Frontal cortex (tissue), 4 donors: Measurements from ENCODE around the gene ANKS1B. TPM values are rescaled to one million over a fixed set of nuclear protein-coding genes. Genes with fewer than 3 reads are reported as not detected.
A peak's percentile ranks its signal among the peaks of the same experiment; 100 is the strongest.
"Not testable (repeated sequence)": the region's sequence is repeated elsewhere in the genome, so short reads cannot be mapped to it uniquely, and the experiment has no call there.

Experiments used
- DNase-seq, 2 donors: peaks; one replicate each; pipeline ENCODE4 v3.0.0; 2012; ENCODE audit warnings: low spot score in 2 of 2
- FAIRE-seq: peaks from 2 replicates; lab custom pipeline; 2012; peaks lifted over from hg19 to GRCh38; lab: Jason Lieb, UNC
- total RNA-seq: library from RNA; depleted of rRNA; stranded (reverse); fragments of >200 nt; gene quantifications from one replicate; pipeline ENCODE4 v1.2.3, GENCODE V29; 2014
- donor health status: control.
- donor health status: control.
- donor health status: control.

Gene ANKS1B
- total RNA-seq, 1 donor from 2014 or later: 329 TPM

- DNase-seq (no peak), FAIRE-seq (no peak)
Observed at GRCh38 chr12:99063182-99063581, 921.6 kb downstream of the ANKS1B start.

GRCh38 chr12:99059824-99060511, 924.8 kb downstream of the ANKS1B start:
- FAIRE-seq (no peak), DNase-seq (no peak)

GRCh38 chr12:99057670-99058069, 927.1 kb downstream of the ANKS1B start:
- no peak for FAIRE-seq
- no peak for DNase-seq

- FAIRE-seq (no peak), DNase-seq (no peak)
Observed at GRCh38 chr12:99056186-99056585, 928.5 kb downstream of the ANKS1B start.

- DNase-seq (no peak), FAIRE-seq (no peak)
Observed at GRCh38 chr12:99055299-99055698, 929.4 kb downstream of the ANKS1B start.

- DNase-seq (no peak), FAIRE-seq (no peak)
Observed at GRCh38 chr12:99054601-99055128, 930.1 kb downstream of the ANKS1B start.

- no peak for DNase-seq
- FAIRE-seq: no peak
Observed at GRCh38 chr12:99053616-99054362, 930.9 kb downstream of the ANKS1B start.

GRCh38 chr12:99049774-99050173, 935.0 kb downstream of the ANKS1B start:
- DNase-seq (no peak), FAIRE-seq (no peak)

GRCh38 chr12:99045158-99045557, 939.6 kb downstream of the ANKS1B start:
- FAIRE-seq: no peak

GRCh38 chr12:99043319-99043914, 941.3 kb downstream of the ANKS1B start:
- FAIRE-seq: peak; percentile 61

More at GRCh38 chr12:99045158-99045557, 939.6 kb downstream of the ANKS1B start:
- DNase-seq: no peak

GRCh38 chr12:99042226-99042625, 942.5 kb downstream of the ANKS1B start:
- DNase-seq (no peak), FAIRE-seq (no peak)

More at GRCh38 chr12:99043319-99043914, 941.3 kb downstream of the ANKS1B start:
- DNase-seq: peak in 1 of 2 donors; percentile 27

- FAIRE-seq: no peak
- DNase-seq: no peak
Observed at GRCh38 chr12:99039367-99040120, 945.2 kb downstream of the ANKS1B start.

- DNase-seq (no peak), FAIRE-seq (no peak)
Observed at GRCh38 chr12:99036566-99036965, 948.2 kb downstream of the ANKS1B start.

GRCh38 chr12:99035803-99036202, 948.9 kb downstream of the ANKS1B start:
- DNase-seq (no peak), FAIRE-seq (no peak)

- not testable (repeated sequence) for FAIRE-seq
Observed at GRCh38 chr12:99034201-99034600, 950.5 kb downstream of the ANKS1B start.

GRCh38 chr12:99029511-99030271, 955.0 kb downstream of the ANKS1B start:
- FAIRE-seq: no peak
- DNase-seq: no peak

More at GRCh38 chr12:99034201-99034600, 950.5 kb downstream of the ANKS1B start:
- not testable (repeated sequence) for DNase-seq

- DNase-seq (no peak), FAIRE-seq (no peak)
Observed at GRCh38 chr12:99027461-99027860, 957.3 kb downstream of the ANKS1B start.

- FAIRE-seq: no peak
- no peak for DNase-seq
Observed at GRCh38 chr12:99027055-99027393, 957.7 kb downstream of the ANKS1B start.

GRCh38 chr12:99026332-99027054, 958.2 kb downstream of the ANKS1B start:
- DNase-seq (no peak), FAIRE-seq (no peak)
